CD4-positive, alpha-beta memory T cell (primary cell): ENCODE measurements around the gene SYT13. TPM values are rescaled to one million over a fixed set of nuclear protein-coding genes. Genes with fewer than 3 reads are reported as not detected.

Experiments
- CTCF ChIA-PET: fragments of 350-600 bp; sonication (Branson Sonifier 250); formaldehyde crosslinking; loops from one replicate; lab custom pipeline; 2021; ENCODE audit warnings: inconsistent platforms; ENCODE audit not compliant: partially characterized antibody; lab: Charles Lee
- POLR2A ChIA-PET: fragments of 350-600 bp; sonication (Branson Sonifier 250); formaldehyde crosslinking; loops from one replicate; lab custom pipeline; 2021; ENCODE audit not compliant: partially characterized antibody; lab: Charles Lee
- DNase-seq, 5 donors: peaks; one replicate each; pipeline versions ENCODE4 v3.0.0 to v3.0.0-alpha.2; 2020 to 2022; ENCODE audit warnings: mixed read lengths in 1 of 5
- H3K27ac ChIP-seq: one replicate; pipeline ENCODE4 v1.7.0; 2013; ENCODE audit warnings: low read depth, low read length
- H3K27me3 ChIP-seq: 2 replicates; pipeline ENCODE4 v1.7.0; 2013; ENCODE audit warnings: mild to moderate bottlenecking, low read length, moderate library complexity; ENCODE audit not compliant: insufficient read depth
- H3K36me3 ChIP-seq: 2 replicates; pipeline ENCODE4 v1.7.0; 2013; ENCODE audit warnings: mild to moderate bottlenecking, low read length, moderate library complexity; ENCODE audit not compliant: insufficient read depth
- H3K4me1 ChIP-seq: 2 replicates; pipeline ENCODE4 v1.7.0; 2013; ENCODE audit warnings: mild to moderate bottlenecking, low read length, moderate library complexity; ENCODE audit not compliant: insufficient read depth
- H3K4me3 ChIP-seq, 2 donors: one replicate each; pipeline ENCODE4 v1.7.0; 2013; ENCODE audit warnings: low read length in 2 of 2, mild to moderate bottlenecking in 1 of 2
- H3K9me3 ChIP-seq, 2 donors: one replicate each; pipeline ENCODE4 v1.7.0; 2013; ENCODE audit warnings: low read length in 2 of 2, control low read depth in 1 of 2; ENCODE audit not compliant: control insufficient read depth in 1 of 2
- H3K27ac Mint-ChIP-seq, 7 donors: one replicate each; pipeline ENCODE4 v1.8.0; 2020 to 2021; ENCODE audit warnings: mixed read lengths in 7 of 7, mild to moderate bottlenecking in 6 of 7, inconsistent platforms in 3 of 7, moderate library complexity in 3 of 7
- H3K27me3 Mint-ChIP-seq, 2 donors: one replicate each; pipeline ENCODE4 v1.8.0; 2020 to 2021; ENCODE audit warnings: mixed read lengths in 2 of 2
- H3K36me3 Mint-ChIP-seq, 2 donors: one replicate each; pipeline ENCODE4 v1.8.0; 2020 to 2021; ENCODE audit warnings: mixed read lengths in 2 of 2, inconsistent platforms in 1 of 2, mild to moderate bottlenecking in 1 of 2
- H3K4me1 Mint-ChIP-seq, 4 donors: one replicate each; pipeline ENCODE4 v1.8.0; 2020 to 2021; ENCODE audit warnings: mixed read lengths in 4 of 4, mild to moderate bottlenecking in 1 of 4
- H3K4me3 Mint-ChIP-seq, 8 donors: one replicate each; pipeline ENCODE4 v1.8.0; 2020 to 2021; ENCODE audit warnings: mixed read lengths in 8 of 8, mild to moderate bottlenecking in 7 of 8, moderate library complexity in 6 of 8, inconsistent platforms in 3 of 8
- H3K9me3 Mint-ChIP-seq, 8 donors: one replicate each; pipeline ENCODE4 v1.8.0; 2020 to 2021; ENCODE audit warnings: mixed read lengths in 8 of 8, mild to moderate bottlenecking in 5 of 8, inconsistent platforms in 3 of 8, moderate library complexity in 1 of 8
- intact Hi-C: fragments of 100-400 bp; cut with micrococcal nuclease; formaldehyde crosslinking; loops from one replicate; pipeline ENCODE4 v1.15.1; 2023
- polyA plus RNA-seq, 2 donors: library from polyadenylated mRNA; unstranded; fragments of 300-500 nt; fragmentation: Illumina TruSeq; gene quantifications; one replicate each; pipeline ENCODE4 v1.2.3, GENCODE V29; 2021
- total RNA-seq, 2 experiments: library from RNA; stranded (reverse); gene quantifications; one replicate each; pipeline ENCODE4 v1.2.3, GENCODE V29; 2021

SYT13 gene
- total and polyA plus RNA-seq, 4 experiments from 2014 or later = not detected

- Histone ChIP-seq H3K27ac (no peak overlapping the region), H3K9me3 (no peaks in the 10 kb centered on the region), H3K4me1 (no peaks in the 10 kb centered on the region), H3K36me3 (no peaks in the 10 kb centered on the region), H3K4me3 (no peak overlapping the region), H3K27me3 (no peaks in the 10 kb centered on the region)
- H3K4me3 Mint-ChIP-seq = no peak overlapping the region
- no peaks in the 10 kb centered on the region for H3K9me3 Mint-ChIP-seq
- H3K27me3 Mint-ChIP-seq = no peaks in the 10 kb centered on the region
- intact Hi-C loops = no loop called here
- no peaks in the 10 kb centered on the region for H3K4me1 Mint-ChIP-seq
- POLR2A ChIA-PET = no interaction called here
- no peak for DNase-seq
- CTCF ChIA-PET = no interaction called here
- H3K36me3 Mint-ChIP-seq = peaks cover 19 to 30% of the 10 kb centered on the region in 2 donors
- H3K27ac Mint-ChIP-seq = no peak overlapping the region
These were observed 67.4 kb downstream of the SYT13 start for GRCh38 chr11:45218705-45219104.

- no peak overlapping the region for H3K27ac ChIP-seq
- no peak for DNase-seq
- no peaks in the 10 kb centered on the region for H3K9me3 ChIP-seq
- no peak overlapping the region for H3K27ac Mint-ChIP-seq
- ChIA-PET POLR2A (no interaction called here), CTCF (no interaction called here)
- intact Hi-C loops = no loop called here
- no peaks in the 10 kb centered on the region for H3K4me1 ChIP-seq
- no peaks in the 10 kb centered on the region for H3K4me1 Mint-ChIP-seq
- no peaks in the 10 kb centered on the region for H3K9me3 Mint-ChIP-seq
- H3K4me3 Mint-ChIP-seq = no peak overlapping the region
- no peaks in the 10 kb centered on the region for H3K36me3 ChIP-seq
- H3K27me3 ChIP-seq = no peaks in the 10 kb centered on the region
- H3K36me3 Mint-ChIP-seq = peaks cover 22 to 31% of the 10 kb centered on the region in 2 donors
- H3K4me3 ChIP-seq = no peak overlapping the region
- no peaks in the 10 kb centered on the region for H3K27me3 Mint-ChIP-seq
These were observed 68.2 kb downstream of the SYT13 start for GRCh38 chr11:45217991-45218390.

- Histone ChIP-seq H3K4me1 (no peaks in the 10 kb centered on the region), H3K4me3 (no peak overlapping the region)
These were observed 69.2 kb downstream of the SYT13 start for GRCh38 chr11:45216901-45217300.

GRCh38 chr11:45216031-45216430 is 70.1 kb downstream of the SYT13 start:
- POLR2A ChIA-PET = no interaction called here
- intact Hi-C loops = no loop called here
- no peaks in the 10 kb centered on the region for H3K9me3 ChIP-seq
- no peak overlapping the region for H3K4me3 ChIP-seq
- Mint-ChIP-seq H3K4me1 (no peaks in the 10 kb centered on the region), H3K36me3 (peaks cover 25 to 26% of the 10 kb centered on the region in 2 donors), H3K27me3 (no peaks in the 10 kb centered on the region), H3K4me3 (no peak overlapping the region), H3K27ac (no peak overlapping the region), H3K9me3 (no peaks in the 10 kb centered on the region)
- no peak overlapping the region for H3K27ac ChIP-seq
- DNase-seq = no peak
- H3K36me3 ChIP-seq = no peaks in the 10 kb centered on the region
- CTCF ChIA-PET = interaction anchor here (1.0 kb wide), 1 partner anchor 1122 kb away, joined by 3 read pairs; no protein-coding TSS in a partner anchor
- H3K27me3 ChIP-seq = no peaks in the 10 kb centered on the region
- no peaks in the 10 kb centered on the region for H3K4me1 ChIP-seq

More at GRCh38 chr11:45216901-45217300, 69.2 kb downstream of the SYT13 start:
- POLR2A ChIA-PET = no interaction called here
- Histone ChIP-seq H3K9me3 (no peaks in the 10 kb centered on the region), H3K36me3 (no peaks in the 10 kb centered on the region), H3K27ac (no peak overlapping the region), H3K27me3 (no peaks in the 10 kb centered on the region)
- intact Hi-C loops = no loop called here
- no peak for DNase-seq
- no peaks in the 10 kb centered on the region for H3K27me3 Mint-ChIP-seq
- H3K36me3 Mint-ChIP-seq = peaks cover 25 to 29% of the 10 kb centered on the region in 2 donors
- H3K9me3 Mint-ChIP-seq = no peaks in the 10 kb centered on the region
- H3K4me3 Mint-ChIP-seq = no peak overlapping the region
- H3K27ac Mint-ChIP-seq = no peak overlapping the region
- no peaks in the 10 kb centered on the region for H3K4me1 Mint-ChIP-seq
- CTCF ChIA-PET = no interaction called here

GRCh38 chr11:45215098-45215865 is 70.9 kb downstream of the SYT13 start:
- H3K4me1 ChIP-seq = no peaks in the 10 kb centered on the region
- H3K27me3 ChIP-seq = no peaks in the 10 kb centered on the region
- DNase-seq = no peak
- ChIA-PET POLR2A (no interaction called here), CTCF (interaction anchor here (1.0 kb wide), 1 partner anchor 1121 kb away, joined by 3 read pairs; no protein-coding TSS in a partner anchor)
- Mint-ChIP-seq H3K27ac (peak overlapping the region in 2 of 7 donors; percentile 21 to 29), H3K9me3 (no peaks in the 10 kb centered on the region), H3K4me1 (no peaks in the 10 kb centered on the region), H3K27me3 (no peaks in the 10 kb centered on the region), H3K4me3 (no peak overlapping the region), H3K36me3 (peaks cover 21 to 29% of the 10 kb centered on the region in 2 donors)
- intact Hi-C loops = no loop called here
- H3K27ac ChIP-seq = no peak overlapping the region
- no peaks in the 10 kb centered on the region for H3K36me3 ChIP-seq
- H3K9me3 ChIP-seq = no peaks in the 10 kb centered on the region
- H3K4me3 ChIP-seq = no peak overlapping the region

- no peak for DNase-seq
- Histone ChIP-seq H3K27ac (no peak overlapping the region), H3K27me3 (no peaks in the 10 kb centered on the region), H3K9me3 (no peaks in the 10 kb centered on the region), H3K36me3 (no peaks in the 10 kb centered on the region), H3K4me1 (no peaks in the 10 kb centered on the region), H3K4me3 (no peak overlapping the region)
- ChIA-PET POLR2A (no interaction called here), CTCF (interaction anchor here (0.6 kb wide), 1 partner anchor 23 kb away, joined by 3 read pairs; no protein-coding TSS in a partner anchor)
- Mint-ChIP-seq H3K27me3 (no peaks in the 10 kb centered on the region), H3K4me3 (no peak overlapping the region), H3K36me3 (peaks cover 16 to 26% of the 10 kb centered on the region in 2 donors), H3K4me1 (no peaks in the 10 kb centered on the region), H3K27ac (peak overlapping the region in 2 of 7 donors; percentile 6 to 47), H3K9me3 (no peaks in the 10 kb centered on the region)
- intact Hi-C loops = no loop called here
These were observed 72.4 kb downstream of the SYT13 start for GRCh38 chr11:45213717-45214116.

GRCh38 chr11:45213316-45213665 is 72.8 kb downstream of the SYT13 start:
- no peaks in the 10 kb centered on the region for H3K27me3 ChIP-seq
- no peaks in the 10 kb centered on the region for H3K27me3 Mint-ChIP-seq
- ChIA-PET POLR2A (no interaction called here), CTCF (interaction anchor here (0.6 kb wide), 1 partner anchor 23 kb away, joined by 3 read pairs; no protein-coding TSS in a partner anchor)
- H3K4me3 Mint-ChIP-seq = no peak overlapping the region
- peak overlapping the region in 2 of 7 donors; percentile 6 to 47 for H3K27ac Mint-ChIP-seq
- DNase-seq = no peak
- no peaks in the 10 kb centered on the region for H3K36me3 ChIP-seq
- peaks cover 16 to 26% of the 10 kb centered on the region in 2 donors for H3K36me3 Mint-ChIP-seq
- intact Hi-C loops = no loop called here
- H3K4me1 Mint-ChIP-seq = no peaks in the 10 kb centered on the region
- H3K9me3 Mint-ChIP-seq = no peaks in the 10 kb centered on the region
- no peak overlapping the region for H3K27ac ChIP-seq
- no peak overlapping the region for H3K4me3 ChIP-seq
- H3K4me1 ChIP-seq = no peaks in the 10 kb centered on the region
- H3K9me3 ChIP-seq = no peaks in the 10 kb centered on the region
